Measurements from ENCODE around the gene STON2.

DNA sequence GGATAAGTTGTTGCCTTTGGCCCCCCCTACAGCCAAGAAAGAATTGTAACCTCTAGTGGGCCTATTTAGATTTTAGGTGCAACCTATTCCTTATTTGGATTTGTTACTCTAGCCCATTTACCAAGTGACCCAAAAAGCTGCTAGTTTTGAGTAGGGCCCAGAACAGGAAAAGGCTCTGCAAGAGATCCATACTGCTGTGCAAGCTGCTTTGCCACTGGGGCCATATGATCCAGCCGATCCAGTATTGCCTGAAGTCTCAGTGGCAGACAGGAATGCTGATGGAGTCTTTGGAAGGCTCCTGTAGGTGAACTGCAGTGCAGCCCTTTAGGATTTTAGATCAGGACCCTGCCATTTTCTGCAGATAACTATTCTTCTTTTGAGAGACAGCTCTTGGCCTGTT lies 166.5 kb downstream of the STON2 start:
- no peak for TF ChIP-seq EZH2 (IDR thresholded peaks at IDR 0.05; ENCODE audit: low read length, unreplicated experiment)
- no peak for TF ChIP-seq EZH2phosphoT487 (IDR thresholded peaks at IDR 0.05; ENCODE audit: borderline replicate concordance, low read length)
